PC-9 (cell line): ENCODE data around the gene WNT3.

ENCODE experiments used
- CTCF ChIP-seq: fragments of 200-600 bp; sonication (generic); conservative IDR thresholded peaks from 2 replicates; pipeline ENCODE4 v1.6.1; 2017; ENCODE audit warnings: mixed run types, antibody characterized with exemption, mild to moderate bottlenecking, moderate library complexity
- EZH2 ChIP-seq: fragments of 200-600 bp; sonication (generic); IDR thresholded peaks from 2 replicates; pipeline ENCODE4 v1.8.0; 2017; ENCODE audit warnings: antibody characterized with exemption, low read depth

GRCh38 chr17:46756081-46756735 lies 62.3 kb downstream of the WNT3 start:
- TF ChIP-seq CTCF (no peak), EZH2 (no peak)
